K562 (cell line): ENCODE results near the gene PPP1CA. TPM values are rescaled to one million over a fixed set of nuclear protein-coding genes. Genes with fewer than 3 reads are reported as not detected.

ENCODE experiments used
- ATF6 ChIP-seq: sonication (generic); formaldehyde crosslinking; IDR thresholded peaks from 2 replicates; pipeline ENCODE4 v1.4.0; 2020; ENCODE audit warnings: mild to moderate bottlenecking, missing genetic modification reagents
- CXXC5 ChIP-seq: fragments of 250-450 bp; sonication (Bioruptor Pico); IDR thresholded peaks from 2 replicates; pipeline ENCODE4 v1.8.0; 2022; ENCODE audit warnings: inconsistent platforms, mild to moderate bottlenecking, moderate library complexity
- LEF1 ChIP-seq: fragments of 450-650 bp; IDR thresholded peaks from 2 replicates; pipeline ENCODE4 v1.6.1; 2016; ENCODE audit warnings: mild to moderate bottlenecking
- NEUROD1 ChIP-seq: fragments of 150-350 bp; IDR thresholded peaks from 2 replicates; pipeline ENCODE4 v1.6.1; 2014; ENCODE audit warnings: borderline replicate concordance, low read length, low read depth; ENCODE audit not compliant: partially characterized antibody
- NFATC3 ChIP-seq: fragments of 450-650 bp; IDR thresholded peaks from 2 replicates; pipeline ENCODE4 v1.6.1; 2017; ENCODE audit warnings: mild to moderate bottlenecking
- NONO ChIP-seq, 2 experiments: fragments of 200-400 bp in 1 of 2; fragments of 450-650 bp in 1 of 2; formaldehyde crosslinking in 1 of 2; IDR thresholded peaks; 2 replicates each; pipeline ENCODE4 v1.6.1; 2017; ENCODE audit warnings: low read depth in 2 of 2, mild to moderate bottlenecking in 2 of 2, moderate library complexity in 2 of 2, low read length in 1 of 2
- NR2C2 ChIP-seq, 2 experiments: fragments of 200-800 bp in 1 of 2; sonication (Bioruptor generic) in 1 of 2; sonication (generic) in 1 of 2; formaldehyde crosslinking in 1 of 2; IDR thresholded peaks; 2 replicates each; pipeline versions ENCODE4 v1.6.1 to v1.8.0; 2016 to 2022; ENCODE audit warnings: mild to moderate bottlenecking in 1 of 2, missing compliant biosample characterization in 1 of 2, missing genetic modification characterization in 1 of 2, missing genetic modification reagents in 1 of 2
- PYGO2 ChIP-seq: fragments of 450-650 bp; IDR thresholded peaks from 2 replicates; pipeline ENCODE4 v1.6.1; 2016; ENCODE audit warnings: mild to moderate bottlenecking, missing genetic modification characterization, moderate library complexity, missing compliant biosample characterization
- RBM22 ChIP-seq: fragments of 200-400 bp; formaldehyde crosslinking; IDR thresholded peaks from 2 replicates; pipeline ENCODE4 v1.6.1; 2018; ENCODE audit warnings: low read length, low read depth; ENCODE audit not compliant: poor library complexity, severe bottlenecking
- SAP30 ChIP-seq: fragments of 200-600 bp; sonication (generic); IDR thresholded peaks from 2 replicates; pipeline ENCODE4 v1.6.1; 2012; ENCODE audit warnings: borderline replicate concordance, low read depth, mild to moderate bottlenecking, moderate library complexity, low read length, control low read depth, inconsistent platforms; ENCODE audit not compliant: insufficient read depth, poor library complexity, severe bottlenecking
- SIX5 ChIP-seq, 2 experiments: IDR thresholded peaks; 2 replicates each; pipeline ENCODE4 v1.6.1; 2011; ENCODE audit warnings: low read length in 2 of 2, borderline replicate concordance in 1 of 2, low read depth in 1 of 2, mild to moderate bottlenecking in 1 of 2, moderate library complexity in 1 of 2; ENCODE audit not compliant: insufficient read depth in 1 of 2
- SREBF2 ChIP-seq: sonication (generic); formaldehyde crosslinking; IDR thresholded peaks from 2 replicates; pipeline ENCODE4 v1.4.0; 2020; ENCODE audit warnings: mild to moderate bottlenecking, missing genetic modification reagents
- ZNF239 ChIP-seq: fragments of 250-450 bp; sonication (Bioruptor Pico); IDR thresholded peaks from 2 replicates; pipeline ENCODE4 v1.4.0; 2020; ENCODE audit warnings: mild to moderate bottlenecking
- ZNF253 ChIP-seq: fragments of 250-450 bp; sonication (Bioruptor Pico); conservative IDR thresholded peaks from 2 replicates; pipeline ENCODE4 v1.6.1; 2021; ENCODE audit warnings: mild to moderate bottlenecking
- ZNF398 ChIP-seq: fragments of 250-450 bp; sonication (Bioruptor Pico); IDR thresholded peaks from 2 replicates; pipeline ENCODE4 v1.8.0; 2021; ENCODE audit warnings: moderate library complexity, mild to moderate bottlenecking, inconsistent platforms
- ZSCAN29 ChIP-seq: fragments of 450-650 bp; IDR thresholded peaks from 2 replicates; pipeline ENCODE4 v1.6.1; 2017
- polyA plus RNA-seq, 8 experiments: library from polyadenylated mRNA; depleted of rRNA in 4 of 8; stranded (reverse) in 5 of 8; unstranded in 3 of 8; fragments of >200 nt; fragmentation: Nextera tagmentation in 2 of 8; fragmentation: Illumina TruSeq in 1 of 8; extraction: Ambion mirVana in 2 of 8; extraction: Trizol in 1 of 8; gene quantifications; 2 replicates each; pipeline versions ENCODE4 v1.2.1 to v1.2.3, GENCODE V29; 2011 to 2014; ENCODE audit warnings: inconsistent platforms in 1 of 8, missing spikeins in 1 of 8
- total RNA-seq, 7 experiments: library from RNA; depleted of rRNA in 6 of 7; stranded (reverse); fragments of >200 nt in 6 of 7; fragmentation: Illumina TruSeq in 2 of 7; extraction: Trizol in 2 of 7; gene quantifications; 2 replicates each; pipeline versions ENCODE4 v1.2.1 to v1.2.3, GENCODE V29; 2011 to 2021; ENCODE audit warnings: low replicate concordance in 1 of 7
- TF ChIP-seq, protein P1 (sequence below): fragments of 450-650 bp; IDR thresholded peaks from 2 replicates; pipeline ENCODE4 v1.6.1; 2017; ENCODE audit warnings: mild to moderate bottlenecking, moderate library complexity
- TF ChIP-seq, protein P2 (sequence below): fragments of 450-650 bp; IDR thresholded peaks from 2 replicates; pipeline ENCODE4 v1.7.1; 2018; ENCODE audit warnings: mild to moderate bottlenecking, low read depth; ENCODE audit not compliant: partially characterized antibody

Gene PPP1CA
- total and polyA plus RNA-seq, 9 of the 15 experiments (the other 6 are each of a cell fraction or from before 2014, with no cell fraction given), result 18.2 to 242 (median 188) TPM

- TF ChIP-seq, protein P1, sequence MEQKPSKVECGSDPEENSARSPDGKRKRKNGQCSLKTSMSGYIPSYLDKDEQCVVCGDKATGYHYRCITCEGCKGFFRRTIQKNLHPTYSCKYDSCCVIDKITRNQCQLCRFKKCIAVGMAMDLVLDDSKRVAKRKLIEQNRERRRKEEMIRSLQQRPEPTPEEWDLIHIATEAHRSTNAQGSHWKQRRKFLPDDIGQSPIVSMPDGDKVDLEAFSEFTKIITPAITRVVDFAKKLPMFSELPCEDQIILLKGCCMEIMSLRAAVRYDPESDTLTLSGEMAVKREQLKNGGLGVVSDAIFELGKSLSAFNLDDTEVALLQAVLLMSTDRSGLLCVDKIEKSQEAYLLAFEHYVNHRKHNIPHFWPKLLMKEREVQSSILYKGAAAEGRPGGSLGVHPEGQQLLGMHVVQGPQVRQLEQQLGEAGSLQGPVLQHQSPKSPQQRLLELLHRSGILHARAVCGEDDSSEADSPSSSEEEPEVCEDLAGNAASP, result no peak
- TF ChIP-seq SIX5 (IDR thresholded peaks at IDR 0.05; ENCODE audit: borderline replicate concordance in 1 of 2, insufficient read depth in 1 of 2, low read depth in 1 of 2, low read length in 2 of 2) (no peak), NR2C2 (CRISPR knock-in tag; IDR thresholded peaks at IDR 0.05) (no peak), NR2C2 (tag; IDR thresholded peaks at IDR 0.05) (peak; percentile 16; the same call in 1 of the 2 replicates), SREBF2 (no peak), CXXC5 (CRISPR knock-in tag) (peak; percentile 18; the same call in 1 of the 2 replicates), ZSCAN29 (no peak), NFATC3 (no peak), ZNF239 (CRISPR knock-in tag) (no peak), ATF6 (no peak; the same call in 1 of the 2 replicates), ZNF253 (no peak), ZNF398 (no peak), PYGO2 (tag) (no peak), NONO (IDR thresholded peaks at IDR 0.05; ENCODE audit: low read depth in 2 of 2, low read length in 1 of 2) (peak in 1 of 2 experiments; percentile 50; a peak in 1 of 4 replicates), RBM22 (no peak), LEF1 (no peak), SAP30 (no peak), NEUROD1 (no peak)
- TF ChIP-seq, protein P2, sequence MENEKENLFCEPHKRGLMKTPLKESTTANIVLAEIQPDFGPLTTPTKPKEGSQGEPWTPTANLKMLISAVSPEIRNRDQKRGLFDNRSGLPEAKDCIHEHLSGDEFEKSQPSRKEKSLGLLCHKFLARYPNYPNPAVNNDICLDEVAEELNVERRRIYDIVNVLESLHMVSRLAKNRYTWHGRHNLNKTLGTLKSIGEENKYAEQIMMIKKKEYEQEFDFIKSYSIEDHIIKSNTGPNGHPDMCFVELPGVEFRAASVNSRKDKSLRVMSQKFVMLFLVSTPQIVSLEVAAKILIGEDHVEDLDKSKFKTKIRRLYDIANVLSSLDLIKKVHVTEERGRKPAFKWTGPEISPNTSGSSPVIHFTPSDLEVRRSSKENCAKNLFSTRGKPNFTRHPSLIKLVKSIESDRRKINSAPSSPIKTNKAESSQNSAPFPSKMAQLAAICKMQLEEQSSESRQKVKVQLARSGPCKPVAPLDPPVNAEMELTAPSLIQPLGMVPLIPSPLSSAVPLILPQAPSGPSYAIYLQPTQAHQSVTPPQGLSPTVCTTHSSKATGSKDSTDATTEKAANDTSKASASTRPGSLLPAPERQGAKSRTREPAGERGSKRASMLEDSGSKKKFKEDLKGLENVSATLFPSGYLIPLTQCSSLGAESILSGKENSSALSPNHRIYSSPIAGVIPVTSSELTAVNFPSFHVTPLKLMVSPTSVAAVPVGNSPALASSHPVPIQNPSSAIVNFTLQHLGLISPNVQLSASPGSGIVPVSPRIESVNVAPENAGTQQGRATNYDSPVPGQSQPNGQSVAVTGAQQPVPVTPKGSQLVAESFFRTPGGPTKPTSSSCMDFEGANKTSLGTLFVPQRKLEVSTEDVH, result no peak
Observed at GRCh38 chr11:67372321-67372992, 29.2 kb downstream of the PPP1CA start (continued).
